Measurements from ENCODE around the gene PLXNA2. TPM values are rescaled to one million over a fixed set of nuclear protein-coding genes. Genes with fewer than 3 reads are reported as not detected.

PLXNA2 gene
- total RNA-seq, 1 experiment from 2014 or later: 0.89 TPM

DNA sequence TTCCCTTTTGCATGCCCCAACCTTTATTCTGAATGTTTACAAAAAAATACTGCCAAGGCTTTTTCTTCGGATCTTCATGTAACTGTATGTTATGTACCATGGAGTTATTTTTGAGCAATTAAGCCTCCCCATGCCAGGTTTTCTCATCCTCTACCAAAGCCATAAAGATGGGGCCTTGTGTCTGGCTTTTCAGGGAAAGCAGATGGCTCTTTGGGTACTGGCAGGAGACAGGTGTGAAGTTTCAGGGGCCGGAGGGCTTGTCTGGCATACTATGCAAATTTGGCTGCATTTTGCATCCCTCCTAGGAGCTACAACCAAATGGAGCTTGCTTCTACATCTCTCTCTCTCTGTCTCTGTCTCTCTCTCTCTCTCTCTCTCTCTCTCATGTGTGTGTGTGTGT lies 28.1 kb upstream of the PLXNA2 start:
- Histone ChIP-seq H3K4me1 (ENCODE audit: control insufficient read depth in 1 of 2, insufficient read depth in 2 of 2, low read length in 2 of 2) (no peaks in the 10 kb centered on the region), H4K20me1 (ENCODE audit: insufficient read depth) (no peaks in the 10 kb centered on the region), H2AFZ (ENCODE audit: low read depth, low read length, poor library complexity, severe bottlenecking) (no peak overlapping the region), H3K79me2 (ENCODE audit: insufficient read depth, low read length) (no peaks in the 10 kb centered on the region), H3K9ac (ENCODE audit: low read length) (no peak overlapping the region), H3K27ac (ENCODE audit: low read depth, low read length) (no peak overlapping the region), H3K9me3 (ENCODE audit: control insufficient read depth in 1 of 2, insufficient read depth in 1 of 2, low read depth in 1 of 2, low read length in 2 of 2) (no peaks in the 10 kb centered on the region), H3K4me3 (replicated peaks in 1 of 2; ENCODE audit: low read depth in 1 of 2, low read length in 2 of 2) (no peak overlapping the region), H3K9me2 (ENCODE audit: insufficient read depth) (no peaks in the 10 kb centered on the region), H3K4me2 (ENCODE audit: low read length) (no peak overlapping the region), H3K36me3 (ENCODE audit: control insufficient read depth in 1 of 2, insufficient read depth in 2 of 2, low read length in 2 of 2) (no peaks in the 10 kb centered on the region), H3K27me3 (ENCODE audit: insufficient read depth, low read length) (peaks cover 92% of the 10 kb centered on the region)
- BruUV-seq (replicated peaks): no TSS peak
- TF ChIP-seq ZFX (IDR thresholded peaks at IDR 0.05): no peak
- ATAC-seq (no peak), DNase-seq (ENCODE audit: low read depth, low spot score) (no peak)
- ChIA-PET CTCF (no interaction called here), RAD21 (ENCODE audit: low non-redundant PET in 1 of 2, low total read pairs in 2 of 2, uncharacterized antibody in 2 of 2, unreplicated experiment in 2 of 2) (no interaction called here), POLR2A (no interaction called here)
- intact Hi-C loops (cut with micrococcal nuclease): no loop called here

DNA sequence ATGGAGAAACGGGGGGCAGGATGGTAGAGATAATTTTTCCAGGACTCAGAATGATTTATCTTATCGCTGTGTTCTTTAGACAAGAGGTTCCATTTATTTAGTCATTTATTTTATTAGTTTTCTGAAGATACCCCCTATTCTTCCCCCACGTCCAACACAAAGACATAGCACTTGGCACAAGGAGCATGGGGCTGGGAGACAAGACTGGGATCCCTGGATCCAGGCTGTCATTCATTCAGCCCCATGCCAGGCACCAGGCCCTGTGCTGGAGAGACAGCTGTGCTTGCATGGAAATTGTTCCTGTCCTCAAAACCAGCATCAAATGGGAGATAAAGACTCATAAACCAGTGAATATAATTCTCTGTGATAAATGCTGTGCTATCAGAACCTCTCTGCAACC lies 27.1 kb upstream of the PLXNA2 start:
- H3K9me2 ChIP-seq (ENCODE audit: insufficient read depth): no peaks in the 10 kb centered on the region
- intact Hi-C loops (cut with micrococcal nuclease): no loop called here
- no peak overlapping the region for H3K27ac ChIP-seq (ENCODE audit: low read depth, low read length)
- no peak overlapping the region for H3K4me3 ChIP-seq (replicated peaks in 1 of 2; ENCODE audit: low read depth in 1 of 2, low read length in 2 of 2)
- H4K20me1 ChIP-seq (ENCODE audit: insufficient read depth): no peaks in the 10 kb centered on the region
- BruUV-seq (replicated peaks): no TSS peak
- H3K9me3 ChIP-seq (ENCODE audit: control insufficient read depth in 1 of 2, insufficient read depth in 1 of 2, low read depth in 1 of 2, low read length in 2 of 2): no peaks in the 10 kb centered on the region
- no peak overlapping the region for H3K9ac ChIP-seq (ENCODE audit: low read length)
- no peaks in the 10 kb centered on the region for H3K4me1 ChIP-seq (ENCODE audit: control insufficient read depth in 1 of 2, insufficient read depth in 2 of 2, low read length in 2 of 2)
- no peak for ATAC-seq
- H3K4me2 ChIP-seq (ENCODE audit: low read length): no peak overlapping the region
- no peak for DNase-seq (ENCODE audit: low read depth, low spot score)
- ChIA-PET POLR2A (no interaction called here), CTCF (no interaction called here), RAD21 (ENCODE audit: low non-redundant PET in 1 of 2, low total read pairs in 2 of 2, uncharacterized antibody in 2 of 2, unreplicated experiment in 2 of 2) (no interaction called here)
- H3K27me3 ChIP-seq (ENCODE audit: insufficient read depth, low read length): peaks cover 91% of the 10 kb centered on the region
- no peak overlapping the region for H2AFZ ChIP-seq (ENCODE audit: low read depth, low read length, poor library complexity, severe bottlenecking)
- no peaks in the 10 kb centered on the region for H3K36me3 ChIP-seq (ENCODE audit: control insufficient read depth in 1 of 2, insufficient read depth in 2 of 2, low read length in 2 of 2)
- no peaks in the 10 kb centered on the region for H3K79me2 ChIP-seq (ENCODE audit: insufficient read depth, low read length)
- TF ChIP-seq YY1 (IDR thresholded peaks at IDR 0.05; ENCODE audit: extremely low read depth, insufficient replicate concordance, low read depth, low read length) (no peak), FOSL1 (IDR thresholded peaks at IDR 0.05; ENCODE audit: low read depth) (no peak), ZNF274 (IDR thresholded peaks at IDR 0.05; ENCODE audit: low read depth, low read length) (no peak), ZFX (IDR thresholded peaks at IDR 0.05) (no peak), CEBPB (IDR thresholded peaks at IDR 0.05; ENCODE audit: low read depth) (no peak), EZH2phosphoT487 (IDR thresholded peaks at IDR 0.05; ENCODE audit: borderline replicate concordance) (no peak), JUND (IDR thresholded peaks at IDR 0.05) (no peak), RAD21 (IDR thresholded peaks at IDR 0.05; ENCODE audit: low read depth) (no peak), POLR2A (IDR thresholded peaks at IDR 0.05; ENCODE audit: borderline replicate concordance, extremely low read depth, insufficient read depth, insufficient read length) (no peak)
- TF ChIP-seq, protein P1, sequence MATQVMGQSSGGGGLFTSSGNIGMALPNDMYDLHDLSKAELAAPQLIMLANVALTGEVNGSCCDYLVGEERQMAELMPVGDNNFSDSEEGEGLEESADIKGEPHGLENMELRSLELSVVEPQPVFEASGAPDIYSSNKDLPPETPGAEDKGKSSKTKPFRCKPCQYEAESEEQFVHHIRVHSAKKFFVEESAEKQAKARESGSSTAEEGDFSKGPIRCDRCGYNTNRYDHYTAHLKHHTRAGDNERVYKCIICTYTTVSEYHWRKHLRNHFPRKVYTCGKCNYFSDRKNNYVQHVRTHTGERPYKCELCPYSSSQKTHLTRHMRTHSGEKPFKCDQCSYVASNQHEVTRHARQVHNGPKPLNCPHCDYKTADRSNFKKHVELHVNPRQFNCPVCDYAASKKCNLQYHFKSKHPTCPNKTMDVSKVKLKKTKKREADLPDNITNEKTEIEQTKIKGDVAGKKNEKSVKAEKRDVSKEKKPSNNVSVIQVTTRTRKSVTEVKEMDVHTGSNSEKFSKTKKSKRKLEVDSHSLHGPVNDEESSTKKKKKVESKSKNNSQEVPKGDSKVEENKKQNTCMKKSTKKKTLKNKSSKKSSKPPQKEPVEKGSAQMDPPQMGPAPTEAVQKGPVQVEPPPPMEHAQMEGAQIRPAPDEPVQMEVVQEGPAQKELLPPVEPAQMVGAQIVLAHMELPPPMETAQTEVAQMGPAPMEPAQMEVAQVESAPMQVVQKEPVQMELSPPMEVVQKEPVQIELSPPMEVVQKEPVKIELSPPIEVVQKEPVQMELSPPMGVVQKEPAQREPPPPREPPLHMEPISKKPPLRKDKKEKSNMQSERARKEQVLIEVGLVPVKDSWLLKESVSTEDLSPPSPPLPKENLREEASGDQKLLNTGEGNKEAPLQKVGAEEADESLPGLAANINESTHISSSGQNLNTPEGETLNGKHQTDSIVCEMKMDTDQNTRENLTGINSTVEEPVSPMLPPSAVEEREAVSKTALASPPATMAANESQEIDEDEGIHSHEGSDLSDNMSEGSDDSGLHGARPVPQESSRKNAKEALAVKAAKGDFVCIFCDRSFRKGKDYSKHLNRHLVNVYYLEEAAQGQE (IDR thresholded peaks at IDR 0.05; ENCODE audit: low read depth): no peak
- TF ChIP-seq, protein P2, sequence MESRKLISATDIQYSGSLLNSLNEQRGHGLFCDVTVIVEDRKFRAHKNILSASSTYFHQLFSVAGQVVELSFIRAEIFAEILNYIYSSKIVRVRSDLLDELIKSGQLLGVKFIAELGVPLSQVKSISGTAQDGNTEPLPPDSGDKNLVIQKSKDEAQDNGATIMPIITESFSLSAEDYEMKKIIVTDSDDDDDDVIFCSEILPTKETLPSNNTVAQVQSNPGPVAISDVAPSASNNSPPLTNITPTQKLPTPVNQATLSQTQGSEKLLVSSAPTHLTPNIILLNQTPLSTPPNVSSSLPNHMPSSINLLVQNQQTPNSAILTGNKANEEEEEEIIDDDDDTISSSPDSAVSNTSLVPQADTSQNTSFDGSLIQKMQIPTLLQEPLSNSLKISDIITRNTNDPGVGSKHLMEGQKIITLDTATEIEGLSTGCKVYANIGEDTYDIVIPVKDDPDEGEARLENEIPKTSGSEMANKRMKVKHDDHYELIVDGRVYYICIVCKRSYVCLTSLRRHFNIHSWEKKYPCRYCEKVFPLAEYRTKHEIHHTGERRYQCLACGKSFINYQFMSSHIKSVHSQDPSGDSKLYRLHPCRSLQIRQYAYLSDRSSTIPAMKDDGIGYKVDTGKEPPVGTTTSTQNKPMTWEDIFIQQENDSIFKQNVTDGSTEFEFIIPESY (IDR thresholded peaks at IDR 0.05; ENCODE audit: extremely low read depth, insufficient replicate concordance, low read length): no peak
- TF ChIP-seq, protein P3, sequence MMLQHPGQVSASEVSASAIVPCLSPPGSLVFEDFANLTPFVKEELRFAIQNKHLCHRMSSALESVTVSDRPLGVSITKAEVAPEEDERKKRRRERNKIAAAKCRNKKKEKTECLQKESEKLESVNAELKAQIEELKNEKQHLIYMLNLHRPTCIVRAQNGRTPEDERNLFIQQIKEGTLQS (IDR thresholded peaks at IDR 0.05): no peak
- TF ChIP-seq, protein P4, sequence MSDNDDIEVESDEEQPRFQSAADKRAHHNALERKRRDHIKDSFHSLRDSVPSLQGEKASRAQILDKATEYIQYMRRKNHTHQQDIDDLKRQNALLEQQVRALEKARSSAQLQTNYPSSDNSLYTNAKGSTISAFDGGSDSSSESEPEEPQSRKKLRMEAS (IDR thresholded peaks at IDR 0.05): no peak

All from HCT116 (cell line).